ENCODE measurements around the gene GGTLC2.
"Not testable (repeated sequence)": the region's sequence is repeated elsewhere in the genome, so short reads cannot be mapped to it uniquely, and the experiment has no call there.

Gene GGTLC2

DNA sequence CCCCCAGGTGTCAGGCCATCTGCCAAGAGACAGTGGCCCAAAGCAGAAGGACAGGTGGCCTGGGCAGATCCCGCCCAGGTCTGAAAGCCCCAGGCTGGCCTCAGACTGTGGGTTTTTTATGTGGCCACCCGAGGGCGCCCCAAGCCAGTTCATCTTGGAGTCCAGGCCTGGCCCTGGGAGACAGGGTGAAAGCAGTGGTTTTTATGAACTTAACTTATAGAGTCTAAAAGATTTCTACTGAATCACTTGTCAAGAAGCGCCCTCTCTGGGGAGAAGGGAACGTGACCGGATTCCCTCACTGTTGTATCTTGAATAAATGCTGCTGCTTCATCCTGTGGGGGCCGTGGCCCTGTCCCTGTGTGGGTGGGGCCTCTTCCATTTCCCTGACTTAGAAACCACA lies 8.2 kb upstream of the GGTLC2 start:
- DNase-seq (ENCODE audit: low read depth in 2 of 2) = not testable (repeated sequence)

- not testable (repeated sequence) for DNase-seq (ENCODE audit: low read depth in 2 of 2)
These were observed 6.1 kb upstream of the GGTLC2 start for GRCh38 chr22:22638313-22638712.

- DNase-seq (ENCODE audit: low read depth in 2 of 2) = not testable (repeated sequence)
These were observed 2.2 kb upstream of the GGTLC2 start for GRCh38 chr22:22642255-22642654.

GRCh38 chr22:22645969-22646368 lies 1.6 kb downstream of the GGTLC2 start:
- DNase-seq (ENCODE audit: low read depth in 2 of 2) = not testable (repeated sequence)

DNA sequence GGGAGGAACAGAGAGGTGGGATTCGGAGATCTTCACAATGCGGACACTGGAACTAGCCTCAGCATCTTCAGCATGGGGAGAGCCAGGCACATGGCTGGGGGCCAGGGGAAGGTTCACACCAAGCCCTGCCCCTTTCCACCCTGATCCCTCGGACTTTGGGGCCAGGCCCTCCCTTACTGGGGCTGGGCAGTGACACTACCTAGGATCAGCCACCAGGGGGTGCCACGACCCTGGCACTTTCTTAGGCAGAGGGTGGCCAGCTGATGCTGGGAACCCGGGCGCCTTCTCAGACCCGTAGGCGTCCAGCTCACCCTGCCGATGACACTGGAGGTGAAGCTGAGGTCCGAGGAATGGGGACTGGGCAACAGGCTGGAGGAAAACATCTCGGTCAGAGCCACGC lies 3.5 kb downstream of the GGTLC2 start:
- DNase-seq (ENCODE audit: low read depth in 2 of 2) = not testable (repeated sequence)

DNA sequence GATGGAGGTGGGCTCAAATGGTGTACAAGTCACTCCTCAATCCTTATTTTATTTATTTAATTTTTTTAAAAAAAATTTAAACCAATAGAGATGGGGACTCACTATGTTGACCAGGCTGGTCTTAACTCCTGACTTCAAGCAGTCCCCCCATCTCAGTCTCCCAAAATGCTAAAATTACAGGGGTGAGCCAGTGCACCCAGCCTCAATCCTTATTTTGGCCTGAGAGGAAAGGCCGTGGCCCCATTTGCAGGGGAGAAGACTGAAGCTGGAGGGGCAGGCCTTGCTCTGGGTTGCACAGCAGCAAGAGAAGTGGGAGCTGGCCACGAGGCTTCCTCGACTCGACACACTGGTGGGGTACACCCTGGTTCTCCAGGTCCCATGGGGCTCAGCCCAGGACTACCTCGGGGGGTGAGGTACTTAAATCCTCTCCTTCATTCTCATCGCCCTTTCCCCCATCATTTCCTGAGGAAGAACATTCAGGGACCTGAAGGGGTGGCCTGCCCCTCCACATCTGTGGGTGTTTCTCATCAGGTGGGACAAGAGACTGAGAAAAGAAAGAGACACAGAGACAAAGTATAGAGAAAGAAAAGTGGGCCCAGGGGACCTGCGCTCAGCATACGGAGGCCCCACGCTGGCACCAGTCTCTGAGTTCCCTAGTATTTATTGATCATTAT lies 4.6 kb downstream of the GGTLC2 start:
- DNase-seq (ENCODE audit: low read depth in 2 of 2) = not testable (repeated sequence)

- DNase-seq (ENCODE audit: low read depth in 2 of 2) = not testable (repeated sequence)
These were observed 5.3 kb downstream of the GGTLC2 start for GRCh38 chr22:22649761-22650160.

DNA sequence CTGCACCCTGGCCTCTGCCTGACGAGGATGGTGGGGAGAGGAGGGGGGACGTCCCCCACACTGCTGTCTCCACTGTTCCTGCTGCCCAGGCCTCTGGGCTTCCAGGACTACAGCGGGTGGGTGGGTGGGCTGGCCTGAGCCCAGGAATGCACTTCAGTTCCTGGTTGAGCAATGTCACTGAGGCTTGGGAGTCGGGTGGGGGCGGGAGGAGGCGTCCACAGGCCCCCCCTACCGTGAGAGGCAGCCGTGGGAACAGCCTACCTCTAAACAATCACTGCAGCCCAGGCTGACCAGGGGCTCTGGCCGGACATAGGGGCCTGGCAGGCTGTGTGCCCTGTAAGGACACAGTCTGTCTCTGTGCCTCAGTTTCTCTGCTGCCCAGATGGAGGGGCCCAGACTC lies 6.0 kb downstream of the GGTLC2 start:
- DNase-seq (ENCODE audit: low read depth in 2 of 2) = not testable (repeated sequence)

DNA sequence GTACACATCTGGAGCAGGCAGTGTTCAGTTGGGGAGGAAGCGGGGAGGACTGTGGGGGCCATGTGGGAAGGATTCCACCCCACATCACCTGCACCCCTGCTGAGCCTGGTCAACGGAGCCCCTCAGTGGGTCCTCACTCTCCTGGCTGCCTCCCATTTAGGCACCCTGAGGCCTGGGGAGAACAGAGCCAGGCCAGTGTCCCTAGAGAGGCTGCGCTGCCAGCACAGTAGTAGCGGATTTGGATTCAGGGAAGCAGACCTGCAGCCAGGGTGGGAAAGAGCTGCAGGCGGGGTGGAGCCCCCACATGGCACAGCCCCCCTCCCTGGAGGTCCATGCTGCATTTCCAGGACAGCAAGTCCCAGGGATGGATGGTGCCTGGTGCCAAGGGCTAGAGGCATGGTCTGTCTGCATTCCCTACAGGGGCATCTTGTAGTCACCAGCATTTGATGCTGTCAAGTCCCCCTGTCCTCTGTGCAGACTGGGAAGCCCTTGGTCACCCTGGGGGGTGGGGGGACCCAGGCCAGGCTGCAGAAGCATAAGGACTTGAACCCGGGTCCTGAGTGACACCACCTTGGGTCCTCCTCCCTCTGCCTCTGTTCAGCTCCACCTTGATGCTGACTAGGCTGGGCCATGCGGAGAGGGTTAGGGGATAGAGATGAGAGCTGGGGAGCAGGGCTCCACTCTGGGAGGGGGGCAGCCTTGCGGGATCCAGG lies 6.5 kb downstream of the GGTLC2 start:
- not testable (repeated sequence) for DNase-seq (ENCODE audit: low read depth in 2 of 2)

GRCh38 chr22:22651593-22651992 lies 7.2 kb downstream of the GGTLC2 start:
- DNase-seq (ENCODE audit: low read depth in 2 of 2) = not testable (repeated sequence)

- not testable (repeated sequence) for DNase-seq (ENCODE audit: low read depth in 2 of 2)
These were observed 7.7 kb downstream of the GGTLC2 start for GRCh38 chr22:22652102-22652501.

DNA sequence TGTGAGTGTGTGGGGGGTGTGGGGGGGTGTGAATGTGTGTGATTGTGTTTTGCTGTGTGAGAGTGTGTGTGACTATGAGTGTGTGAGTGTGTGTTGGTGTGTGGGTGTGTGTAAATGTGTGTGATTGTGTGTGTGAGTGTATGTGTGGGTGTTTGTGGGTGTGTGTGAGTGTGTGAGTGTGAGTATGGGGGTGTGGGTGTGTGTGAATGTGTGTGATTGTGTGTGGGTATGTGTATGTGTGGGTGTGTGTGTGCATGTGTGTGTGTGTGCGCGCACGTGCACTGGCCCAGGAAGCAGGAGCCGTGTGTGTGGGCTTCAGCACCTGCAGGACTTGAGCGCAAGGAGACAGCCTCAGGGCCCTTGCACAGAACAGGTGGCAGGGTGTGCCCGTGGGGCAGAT lies 8.2 kb downstream of the GGTLC2 start:
- DNase-seq (ENCODE audit: low read depth in 2 of 2) = not testable (repeated sequence)

- not testable (repeated sequence) for DNase-seq (ENCODE audit: low read depth in 2 of 2)
These were observed 9.4 kb downstream of the GGTLC2 start for GRCh38 chr22:22653677-22654381.

DNA sequence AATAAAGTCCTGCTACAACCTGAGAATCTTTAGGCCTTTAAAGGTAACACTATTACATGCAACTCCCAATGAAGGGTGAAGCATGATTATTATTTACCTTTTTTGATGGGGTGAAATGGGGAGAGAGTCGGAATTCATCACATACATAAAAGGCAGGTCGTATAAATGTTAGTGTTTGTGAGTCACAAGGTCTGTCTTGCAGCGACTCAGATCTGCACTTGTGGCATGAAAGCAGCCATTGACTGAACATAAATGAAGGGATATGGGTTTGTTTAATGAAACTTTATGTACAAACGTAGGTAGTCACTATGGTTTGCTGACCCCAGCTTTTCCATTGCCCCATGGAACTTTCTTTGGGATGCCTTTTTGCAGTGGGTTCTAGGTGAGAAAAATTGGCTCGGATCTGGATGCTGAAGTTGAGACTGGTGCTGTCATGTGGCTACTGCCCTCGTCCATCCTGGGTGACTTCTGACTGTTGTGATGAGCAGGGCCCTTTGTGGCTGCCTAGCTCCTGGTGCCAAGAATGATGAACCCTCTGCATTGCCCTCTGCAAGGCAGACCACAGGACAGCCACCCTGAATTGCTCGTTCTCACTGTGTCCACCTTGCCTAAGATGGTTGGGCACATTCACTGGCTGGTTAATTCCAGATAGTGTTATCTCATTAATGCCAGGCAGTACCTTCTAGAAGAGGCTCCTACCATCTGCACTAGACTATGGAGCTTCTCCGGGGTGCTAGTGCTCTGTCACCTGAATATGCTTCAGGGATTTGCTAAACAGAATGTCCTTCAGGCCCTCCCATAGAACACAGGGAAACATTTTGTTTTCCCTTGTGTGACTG lies 11.3 kb downstream of the GGTLC2 start:
- no peak for DNase-seq (ENCODE audit: low read depth in 2 of 2)

- no peak for DNase-seq (ENCODE audit: low read depth in 2 of 2)
These were observed 13.3 kb downstream of the GGTLC2 start for GRCh38 chr22:22657712-22658111.

- no peak for DNase-seq (ENCODE audit: low read depth in 2 of 2)
These were observed 16.9 kb downstream of the GGTLC2 start for GRCh38 chr22:22661275-22661674.

DNA sequence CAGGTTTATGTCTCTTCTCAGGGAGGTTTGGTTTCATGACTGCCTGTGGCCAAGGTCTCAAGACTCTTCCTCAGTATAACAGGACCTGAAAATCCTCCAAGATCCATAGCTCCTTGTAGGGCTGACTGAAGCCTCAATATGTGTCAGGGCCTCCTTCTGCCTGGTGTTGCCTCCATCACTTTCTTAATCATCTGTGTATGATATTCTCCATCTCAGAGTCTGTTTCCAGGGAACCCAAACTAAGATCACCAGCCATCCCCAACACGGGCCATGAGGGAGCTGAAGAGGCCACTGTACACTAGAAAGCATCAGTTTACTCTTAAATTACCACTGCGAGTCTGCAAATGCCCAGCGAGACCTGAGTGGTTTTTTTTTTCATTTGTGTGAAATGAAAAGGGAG lies 17.7 kb downstream of the GGTLC2 start:
- DNase-seq (ENCODE audit: low read depth in 2 of 2) = no peak

DNA sequence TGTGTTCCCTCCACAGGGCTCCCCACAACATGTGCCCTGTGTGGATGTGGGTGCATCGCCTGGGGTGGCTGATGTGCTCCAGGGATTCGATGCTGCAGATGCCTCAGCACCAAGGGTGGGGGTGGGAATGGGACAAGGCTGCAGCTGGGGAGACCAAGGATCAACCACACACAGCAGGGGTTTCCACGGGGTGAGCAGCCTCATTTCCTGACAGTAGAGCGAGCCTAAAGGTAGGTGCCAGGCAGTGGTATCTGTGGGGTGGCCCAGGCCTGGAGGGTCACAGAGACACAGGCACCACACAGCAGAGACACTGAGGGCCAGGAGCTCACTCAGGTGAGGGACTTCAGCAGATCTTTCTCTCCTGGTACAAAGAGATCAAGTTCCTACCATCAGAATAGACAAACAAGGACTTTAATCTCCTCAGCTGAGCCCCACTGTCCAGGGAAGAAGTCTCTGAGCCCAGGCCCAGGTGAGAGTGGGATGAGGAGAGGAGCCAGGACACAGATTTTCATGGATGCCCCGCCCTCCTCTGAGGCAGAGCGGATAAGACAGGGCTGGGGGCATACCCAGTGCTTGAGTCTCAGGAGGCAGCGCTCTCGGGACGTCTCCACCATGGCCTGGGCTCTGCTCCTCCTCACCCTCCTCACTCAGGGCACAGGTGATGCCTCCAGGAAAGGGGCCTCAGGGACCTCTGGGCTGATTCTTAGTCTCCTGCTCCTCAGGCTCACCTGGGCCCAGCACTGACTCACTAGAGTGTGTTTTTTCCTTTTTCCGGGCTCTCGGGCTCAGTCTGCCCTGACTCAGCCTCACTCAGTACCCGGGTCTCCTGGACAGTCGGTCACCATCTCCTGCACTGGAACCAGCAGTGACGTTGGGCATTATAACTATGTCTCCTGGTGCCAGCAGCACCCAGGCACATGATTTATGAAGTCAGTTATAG lies 19.7 kb downstream of the GGTLC2 start:
- DNase-seq (ENCODE audit: low read depth in 2 of 2) = no peak

DNA sequence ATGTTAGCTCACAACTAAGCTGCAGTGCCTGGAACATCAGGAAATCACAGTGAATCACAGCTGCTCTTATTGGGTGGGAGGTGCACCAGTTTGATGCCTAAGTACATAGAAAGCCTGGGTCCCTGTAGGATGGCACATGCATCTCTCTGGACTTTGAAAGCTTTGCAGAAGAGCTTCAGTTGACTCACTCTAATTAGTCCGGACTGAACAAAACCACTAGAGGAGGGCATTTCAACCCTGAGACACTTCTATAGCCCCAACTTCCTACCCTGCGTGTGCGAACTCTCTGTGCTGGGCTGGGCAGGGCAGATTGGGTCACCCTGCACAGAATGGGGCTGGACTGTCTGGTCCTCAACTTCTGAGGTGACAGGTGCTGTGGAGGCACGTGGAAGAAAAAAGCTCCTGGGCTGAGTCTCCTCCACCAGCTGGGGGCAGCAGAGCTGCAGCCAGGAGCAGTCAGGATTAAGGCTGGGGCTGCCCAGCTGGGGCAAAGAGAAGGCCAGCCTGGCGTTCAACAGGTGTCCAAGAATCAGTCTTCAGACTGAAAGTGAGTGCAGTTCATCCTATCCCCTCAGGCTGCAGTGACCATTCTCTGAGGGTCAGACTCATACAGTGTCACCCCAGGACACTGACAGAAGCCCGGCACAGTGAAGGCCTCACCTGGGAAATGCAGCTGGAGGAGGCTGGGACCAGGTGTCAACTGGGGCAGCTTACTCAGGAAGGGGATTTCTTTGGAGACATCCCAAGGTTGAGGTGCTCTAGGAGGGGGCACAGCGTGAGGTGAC lies 22.1 kb downstream of the GGTLC2 start:
- DNase-seq (ENCODE audit: low read depth in 2 of 2) = no peak
